Bronchial epithelial cell (primary cell): ENCODE data around the gene TMEM131. TPM values are rescaled to one million over a fixed set of nuclear protein-coding genes. Genes with fewer than 3 reads are reported as not detected.

Experiments used
- DNase-seq: peaks from one replicate; pipeline ENCODE4 v3.0.0-alpha.2; 2010; ENCODE audit warnings: low read depth
- FAIRE-seq: peaks from 2 replicates; lab custom pipeline; 2011; peaks lifted over from hg19 to GRCh38; lab: Jason Lieb, UNC
- H3K27me3 ChIP-seq: 2 replicates; pipeline ENCODE4 v1.5.1; 2011; ENCODE audit warnings: low read length; ENCODE audit not compliant: control insufficient read depth, insufficient read depth
- H3K36me3 ChIP-seq: 2 replicates; pipeline ENCODE4 v1.5.1; 2011; ENCODE audit warnings: low read length; ENCODE audit not compliant: control insufficient read depth, insufficient read depth
- H3K4me3 ChIP-seq: 2 replicates; pipeline ENCODE4 v1.5.1; 2011; ENCODE audit warnings: mild to moderate bottlenecking, low read depth, low read length, control low read depth
- CTCF ChIP-seq: IDR thresholded peaks from 2 replicates; pipeline ENCODE4 v1.5.1; 2011; ENCODE audit warnings: mild to moderate bottlenecking, moderate library complexity, low read length, control low read depth, inconsistent platforms; ENCODE audit not compliant: insufficient read depth, severe bottlenecking
- total RNA-seq: library from RNA; depleted of rRNA; stranded (reverse); fragments of >200 nt; gene quantifications from 2 replicates; pipeline ENCODE4 v1.2.1, GENCODE V29; 2014

Gene TMEM131
- total RNA-seq, 1 donor from 2014 or later: 14.0 TPM

GRCh38 chr2:97764559-97765263 lies 231.0 kb downstream of the TMEM131 start:
- TF ChIP-seq CTCF: no peak
- DNase-seq: no peak
- FAIRE-seq: peak; percentile 92
- Histone ChIP-seq H3K4me3 (no peak overlapping the region), H3K36me3 (peaks cover 19% of the 10 kb centered on the region), H3K27me3 (no peaks in the 10 kb centered on the region)

GRCh38 chr2:97763176-97763845 lies 232.4 kb downstream of the TMEM131 start:
- Histone ChIP-seq H3K27me3 (no peaks in the 10 kb centered on the region), H3K4me3 (no peak overlapping the region), H3K36me3 (peaks cover 23% of the 10 kb centered on the region)
- FAIRE-seq (no peak), DNase-seq (no peak)
- no peak for TF ChIP-seq CTCF

GRCh38 chr2:97761192-97761591 lies 234.6 kb downstream of the TMEM131 start:
- no peaks in the 10 kb centered on the region for H3K27me3 ChIP-seq
- DNase-seq: no peak
- no peak for FAIRE-seq
- TF ChIP-seq CTCF: no peak
- H3K4me3 ChIP-seq: no peak overlapping the region
- peaks cover 27% of the 10 kb centered on the region for H3K36me3 ChIP-seq

- TF ChIP-seq CTCF: no peak
- no peak overlapping the region for H3K4me3 ChIP-seq
- H3K27me3 ChIP-seq: no peaks in the 10 kb centered on the region
- no peak for DNase-seq
- no peak for FAIRE-seq
- H3K36me3 ChIP-seq: peaks cover 25% of the 10 kb centered on the region
Measured at GRCh38 chr2:97760480-97761049, 235.2 kb downstream of the TMEM131 start.

GRCh38 chr2:97759727-97760407 lies 235.9 kb downstream of the TMEM131 start:
- TF ChIP-seq CTCF: no peak
- Histone ChIP-seq H3K4me3 (no peak overlapping the region), H3K36me3 (peaks cover 22% of the 10 kb centered on the region), H3K27me3 (no peaks in the 10 kb centered on the region)
- DNase-seq: no peak
- no peak for FAIRE-seq
